ENCODE measurements around the gene DNAH6.

- no peak for TF ChIP-seq SP1 (IDR thresholded peaks at IDR 0.05; ENCODE audit: low read depth)
- no peak for TF ChIP-seq CTCF (IDR thresholded peaks at IDR 0.05 in 2 of 3, conservative IDR thresholded peaks at IDR 0.05 in 1 of 3; ENCODE audit: borderline replicate concordance in 1 of 3, insufficient read depth in 1 of 3, low read depth in 2 of 3, low read length in 2 of 3)
- TF ChIP-seq CEBPB (IDR thresholded peaks at IDR 0.05; ENCODE audit: low read depth): no peak
- TF ChIP-seq ZBTB33 (IDR thresholded peaks at IDR 0.05; ENCODE audit: extremely low read depth, insufficient replicate concordance, low read length): no peak
- TF ChIP-seq POLR2AphosphoS5 (IDR thresholded peaks at IDR 0.05; ENCODE audit: low read depth, low read length): no peak
- no peak for TF ChIP-seq CBX3 (IDR thresholded peaks at IDR 0.05; ENCODE audit: low read depth)
- TF ChIP-seq FOSL1 (IDR thresholded peaks at IDR 0.05; ENCODE audit: low read depth): no peak
- no peak for TF ChIP-seq POLR2A (IDR thresholded peaks at IDR 0.05; ENCODE audit: borderline replicate concordance, extremely low read depth, insufficient read depth, insufficient read length)
- no peak for TF ChIP-seq ZFX (IDR thresholded peaks at IDR 0.05)
- TF ChIP-seq EZH2 (IDR thresholded peaks at IDR 0.05): no peak
Observed at GRCh38 chr2:84862006-84862405, 345.7 kb downstream of the DNAH6 start.
